ENCODE results near the gene CORO1C. TPM values are rescaled to one million over a fixed set of nuclear protein-coding genes. Genes with fewer than 3 reads are reported as not detected.
A peak's percentile ranks its signal among the peaks of the same experiment; 100 is the strongest.

CORO1C gene
- total and polyA plus RNA-seq, 2 donors (not counting 3 experiments of a cell fraction or from before 2014, with no cell fraction given), result 150 to 240 TPM

DNA sequence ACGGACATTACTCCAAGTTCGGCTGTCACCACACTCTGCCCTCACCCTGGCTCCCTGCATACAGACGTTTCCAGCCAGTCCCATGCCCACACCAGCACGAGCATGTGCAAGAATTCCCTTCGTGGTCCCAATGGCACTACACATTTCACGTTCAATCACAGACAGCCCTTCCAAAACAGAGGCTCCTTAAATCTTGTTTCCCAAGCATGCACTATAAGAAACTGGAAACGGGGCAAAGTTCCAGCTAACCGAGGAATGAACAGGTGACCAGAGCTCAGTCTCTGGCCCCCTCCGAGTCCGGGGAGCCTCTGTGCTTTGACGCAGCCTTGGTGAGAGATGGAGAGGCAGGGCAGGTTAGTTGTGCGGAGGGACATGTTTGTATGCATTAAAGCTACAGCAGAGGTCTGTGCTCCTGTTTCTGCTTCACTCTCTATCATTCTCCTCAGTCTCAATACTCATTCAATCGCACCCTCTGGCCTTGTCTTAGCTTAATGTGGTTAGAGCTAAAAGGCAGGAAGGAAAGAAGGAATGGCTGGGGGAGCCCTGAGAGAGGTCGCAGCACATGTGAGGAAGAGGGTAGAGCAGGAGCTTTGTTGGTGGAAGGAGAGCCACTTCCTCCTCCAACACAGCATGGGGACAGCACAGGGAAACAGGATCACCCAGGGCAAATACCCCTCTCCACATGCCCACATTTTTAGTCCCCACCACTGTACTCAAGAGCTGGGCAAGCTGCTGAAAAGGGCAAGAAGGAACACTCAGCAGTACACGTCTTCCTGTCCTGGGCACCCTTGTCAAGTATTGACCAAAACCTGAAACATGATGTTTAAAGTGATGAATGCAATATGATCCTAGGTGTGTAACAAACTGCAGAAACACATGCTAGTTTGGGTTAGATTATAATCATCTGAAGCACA, 85.4 kb downstream of the CORO1C start:
- H3K9me1 ChIP-seq (replicated peaks; ENCODE audit: control insufficient read depth, extremely low read depth, insufficient read depth, low read length), result no peaks in the 10 kb centered on the region
- no peaks in the 10 kb centered on the region for H3K79me2 ChIP-seq (ENCODE audit: control insufficient read depth, insufficient read depth, low read length)
- H2AFZ ChIP-seq (ENCODE audit: low read depth, low read length), result no peak overlapping the region
- no peaks in the 10 kb centered on the region for H3K9me3 ChIP-seq (replicated peaks; ENCODE audit: control insufficient read depth, insufficient read depth, low read length)
- peaks cover 62% of the 10 kb centered on the region for H3K4me1 ChIP-seq (ENCODE audit: control insufficient read depth, extremely low read depth, insufficient read depth, low read length)
- no peak overlapping the region for H3K4me3 ChIP-seq (replicated peaks in 1 of 3; ENCODE audit: insufficient read depth in 1 of 3, low read depth in 1 of 3, low read length in 3 of 3)
- ChIA-PET POLR2A (interaction anchor here (0.8 kb wide), 1 partner anchor 199 kb away, joined by 3 read pairs; no protein-coding TSS in a partner anchor), CTCF (interaction anchor here (1.0 to 3.6 kb wide), 7 partner anchors 19 to 305 kb away, joined by 3 to 26 read pairs (median 5); no protein-coding TSS in a partner anchor)
- H3K27me3 ChIP-seq (ENCODE audit: control insufficient read depth in 2 of 2, insufficient read depth in 2 of 2, low read length in 2 of 2), result no peaks in the 10 kb centered on the region
- intact Hi-C loops (cut with micrococcal nuclease) (loop anchor here (2.0 to 5.0 kb wide), 2 partner anchors 19 to 206 kb away; no protein-coding TSS in a partner anchor), dilution Hi-C loops (cut with MboI; ENCODE audit: extremely low pct_ligation_motif_present, low sequenced_read_pairs) (no loop called here)
- no TSS peak for BruUV-seq (replicated peaks)
- peak overlapping the region; percentile 54 for H3K27ac ChIP-seq (ENCODE audit: insufficient read depth, low read depth, low read length)
- H3K36me3 ChIP-seq (ENCODE audit: control insufficient read depth in 2 of 2, extremely low read depth in 1 of 2, insufficient read depth in 2 of 2, low read length in 2 of 2), result peaks cover 4 to 12% of the 10 kb centered on the region in 2 experiments
- peak overlapping the region; percentile 43 for H3K4me2 ChIP-seq (ENCODE audit: insufficient read depth, low read length)
- no peak for DNase-seq (ENCODE audit: low read depth, low spot score)
- peak overlapping the region; percentile 28 for H3K9ac ChIP-seq (replicated peaks; ENCODE audit: extremely low read depth, insufficient read depth, low read length)
- FAIRE-seq, result no peak
- no peaks in the 10 kb centered on the region for H4K20me1 ChIP-seq (replicated peaks; ENCODE audit: control insufficient read depth, extremely low read depth, insufficient read depth, low read length)
- no peak for TF ChIP-seq MYC (IDR thresholded peaks at IDR 0.05; ENCODE audit: low read depth, low read length)
- TF ChIP-seq EZH2 (IDR thresholded peaks at IDR 0.05; ENCODE audit: borderline replicate concordance, low read depth, low read length, severe bottlenecking), result no peak
- no peak for TF ChIP-seq MAX (IDR thresholded peaks at IDR 0.05; ENCODE audit: insufficient read depth, insufficient read length)
- no peak for TF ChIP-seq JUN (IDR thresholded peaks at IDR 0.05; ENCODE audit: borderline replicate concordance, insufficient read depth, insufficient read length, low read depth)
- no peak for TF ChIP-seq FOS (IDR thresholded peaks at IDR 0.05; ENCODE audit: borderline replicate concordance, insufficient read depth, low read length)
- TF ChIP-seq CTCF (IDR thresholded peaks at IDR 0.05; ENCODE audit: extremely low read depth in 1 of 2, insufficient read depth in 1 of 2, low read depth in 1 of 2, low read length in 2 of 2), result no peak
- TF ChIP-seq GATA2 (IDR thresholded peaks at IDR 0.05; ENCODE audit: insufficient read depth, insufficient read length, low read depth, low read length), result no peak
- TF ChIP-seq POLR2A (IDR thresholded peaks at IDR 0.05; ENCODE audit: low read depth, low read length), result no peak

Measured in endothelial cell of umbilical vein (primary cell).